BLaER1 (cell line): ENCODE data around the gene PPP1R12C.

ENCODE experiments used
- H3K27ac ChIP-seq: shearing (Covaris generic); formaldehyde crosslinking; 2 replicates; pipeline ENCODE4 v1.8.1; 2022
- H3K27me3 ChIP-seq: shearing (Covaris generic); formaldehyde crosslinking; 2 replicates; pipeline ENCODE4 v1.8.1; 2022
- H3K36me3 ChIP-seq: shearing (Covaris generic); formaldehyde crosslinking; 2 replicates; pipeline ENCODE4 v1.8.1; 2022
- H3K4me1 ChIP-seq: shearing (Covaris generic); formaldehyde crosslinking; 2 replicates; pipeline ENCODE4 v1.8.1; 2022
- H3K4me2 ChIP-seq: shearing (Covaris generic); formaldehyde crosslinking; 2 replicates; pipeline ENCODE4 v1.8.1; 2022
- H3K4me3 ChIP-seq: shearing (Covaris generic); formaldehyde crosslinking; 2 replicates; pipeline ENCODE4 v1.8.1; 2022
- H3K9ac ChIP-seq: shearing (Covaris generic); formaldehyde crosslinking; 2 replicates; pipeline ENCODE4 v1.8.1; 2022
- H3K9me3 ChIP-seq: shearing (Covaris generic); formaldehyde crosslinking; 2 replicates; pipeline ENCODE4 v1.8.1; 2022
- H4K20me1 ChIP-seq: shearing (Covaris generic); formaldehyde crosslinking; 2 replicates; pipeline ENCODE4 v1.8.1; 2022
- Cebpa-rat ChIP-seq: shearing (Covaris generic); IDR thresholded peaks from 2 replicates; pipeline ENCODE4 v1.8.1; 2022

PPP1R12C gene

DNA sequence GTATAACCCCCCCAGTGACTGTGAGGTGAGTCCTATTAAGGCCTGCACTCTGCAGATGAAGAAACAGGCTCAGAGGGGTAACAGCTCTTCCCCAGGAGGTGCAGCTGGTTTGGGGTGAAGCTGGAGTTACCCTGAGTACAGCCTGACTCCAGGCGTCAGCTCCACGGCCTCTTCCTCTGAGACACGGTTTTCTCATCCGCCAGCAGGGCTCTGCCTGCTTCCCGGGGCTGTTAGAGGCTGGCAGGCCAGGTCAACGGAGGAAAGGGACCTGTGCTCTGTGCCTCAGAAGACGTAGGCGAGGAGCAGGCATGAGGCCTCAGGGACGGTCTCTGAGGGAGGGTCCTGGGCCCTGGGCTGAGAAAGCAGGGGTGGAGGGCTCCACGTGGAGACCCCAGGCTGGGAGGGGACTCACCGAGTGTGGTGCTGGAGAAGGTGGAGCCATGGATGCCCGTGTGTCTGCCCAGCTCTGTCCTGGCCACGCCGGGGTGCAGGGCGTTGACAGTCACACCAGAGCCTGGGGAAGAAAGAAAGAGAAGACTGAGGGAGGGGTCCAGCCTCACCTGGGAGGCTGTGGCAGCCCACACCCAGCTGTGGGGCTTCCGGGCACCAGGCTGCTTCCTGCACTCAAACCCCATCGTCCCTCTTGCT, 70.3 kb downstream of the PPP1R12C start:
- H4K20me1 ChIP-seq, result peaks cover 83% of the 10 kb centered on the region
- H3K36me3 ChIP-seq, result peaks cover 98% of the 10 kb centered on the region
- no peak overlapping the region for H3K4me3 ChIP-seq
- no peaks in the 10 kb centered on the region for H3K27me3 ChIP-seq
- H3K4me2 ChIP-seq, result no peak overlapping the region
- H3K9ac ChIP-seq, result no peak overlapping the region
- peaks cover 11% of the 10 kb centered on the region for H3K4me1 ChIP-seq
- H3K9me3 ChIP-seq, result no peaks in the 10 kb centered on the region
- no peak for TF ChIP-seq Cebpa-rat
- no peak overlapping the region for H3K27ac ChIP-seq

- Histone ChIP-seq H3K36me3 (peaks cover 80% of the 10 kb centered on the region), H3K27me3 (no peaks in the 10 kb centered on the region), H3K9me3 (no peaks in the 10 kb centered on the region), H4K20me1 (peaks cover 89% of the 10 kb centered on the region), H3K4me3 (no peak overlapping the region), H3K4me2 (no peak overlapping the region), H3K27ac (no peak overlapping the region), H3K4me1 (peaks cover 23% of the 10 kb centered on the region), H3K9ac (no peak overlapping the region)
- TF ChIP-seq Cebpa-rat, result no peak
Observed at GRCh38 chr19:55044771-55045716, 72.4 kb downstream of the PPP1R12C start.

GRCh38 chr19:55044286-55044685, 73.2 kb downstream of the PPP1R12C start:
- peaks cover 81% of the 10 kb centered on the region for H3K36me3 ChIP-seq

GRCh38 chr19:55042688-55043087, 74.7 kb downstream of the PPP1R12C start:
- Histone ChIP-seq H3K9ac (no peak overlapping the region), H4K20me1 (peaks cover 89% of the 10 kb centered on the region), H3K36me3 (peaks cover 81% of the 10 kb centered on the region), H3K4me1 (peaks cover 23% of the 10 kb centered on the region), H3K4me3 (no peak overlapping the region), H3K4me2 (peak overlapping the region; percentile 83), H3K27ac (no peak overlapping the region), H3K9me3 (peaks cover 8% of the 10 kb centered on the region), H3K27me3 (no peaks in the 10 kb centered on the region)
- no peak for TF ChIP-seq Cebpa-rat

More at GRCh38 chr19:55044286-55044685, 73.2 kb downstream of the PPP1R12C start:
- peaks cover 1% of the 10 kb centered on the region for H3K9me3 ChIP-seq
- H4K20me1 ChIP-seq, result peaks cover 90% of the 10 kb centered on the region
- H3K27ac ChIP-seq, result no peak overlapping the region
- peaks cover 23% of the 10 kb centered on the region for H3K4me1 ChIP-seq
- no peak overlapping the region for H3K4me3 ChIP-seq
- H3K27me3 ChIP-seq, result no peaks in the 10 kb centered on the region
- no peak overlapping the region for H3K4me2 ChIP-seq
- H3K9ac ChIP-seq, result no peak overlapping the region
- TF ChIP-seq Cebpa-rat, result no peak

DNA sequence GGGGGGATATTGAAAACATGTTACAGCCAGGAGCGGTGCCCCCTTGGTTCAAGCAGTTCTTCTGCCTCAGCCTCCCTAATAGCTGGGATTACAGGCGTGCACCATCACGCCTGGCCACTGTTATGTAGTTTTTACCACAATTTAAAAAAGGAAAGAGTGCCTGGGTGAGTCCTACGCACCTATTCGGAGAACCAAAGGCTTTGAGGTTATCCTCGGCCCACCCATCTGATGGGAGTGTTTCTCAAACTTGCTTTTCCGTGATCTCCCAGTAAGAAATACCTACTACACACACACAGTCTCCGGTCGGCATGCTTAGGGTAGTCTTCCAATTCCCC, 75.1 kb downstream of the PPP1R12C start:
- H3K4me1 ChIP-seq, result peaks cover 23% of the 10 kb centered on the region
- H3K4me3 ChIP-seq, result no peak overlapping the region
- H4K20me1 ChIP-seq, result peaks cover 86% of the 10 kb centered on the region
- H3K27me3 ChIP-seq, result no peaks in the 10 kb centered on the region
- peak overlapping the region; percentile 83 for H3K4me2 ChIP-seq
- no peak overlapping the region for H3K9ac ChIP-seq
- TF ChIP-seq Cebpa-rat, result no peak
- no peak overlapping the region for H3K27ac ChIP-seq
- H3K9me3 ChIP-seq, result peaks cover 8% of the 10 kb centered on the region
- peaks cover 78% of the 10 kb centered on the region for H3K36me3 ChIP-seq

- H4K20me1 ChIP-seq, result peaks cover 81% of the 10 kb centered on the region
Observed at GRCh38 chr19:55041627-55042343, 75.7 kb downstream of the PPP1R12C start.

GRCh38 chr19:55041244-55041626, 76.2 kb downstream of the PPP1R12C start:
- no peaks in the 10 kb centered on the region for H3K27me3 ChIP-seq

More at GRCh38 chr19:55041627-55042343, 75.7 kb downstream of the PPP1R12C start:
- Histone ChIP-seq H3K36me3 (peaks cover 72% of the 10 kb centered on the region), H3K9me3 (peaks cover 8% of the 10 kb centered on the region), H3K27ac (no peak overlapping the region), H3K27me3 (no peaks in the 10 kb centered on the region), H3K4me1 (peaks cover 23% of the 10 kb centered on the region), H3K4me3 (no peak overlapping the region; the same call in 1 of the 2 replicates), H3K9ac (no peak overlapping the region), H3K4me2 (peak overlapping the region; percentile 83)
- no peak for TF ChIP-seq Cebpa-rat

More at GRCh38 chr19:55041244-55041626, 76.2 kb downstream of the PPP1R12C start:
- Histone ChIP-seq H3K4me1 (peaks cover 23% of the 10 kb centered on the region), H3K4me2 (peak overlapping the region; percentile 83), H3K9ac (no peak overlapping the region), H3K36me3 (peaks cover 67% of the 10 kb centered on the region), H3K9me3 (peaks cover 8% of the 10 kb centered on the region), H3K27ac (no peak overlapping the region), H4K20me1 (peaks cover 84% of the 10 kb centered on the region), H3K4me3 (no peak overlapping the region)
- TF ChIP-seq Cebpa-rat, result no peak
